22Rv1 (cell line): ENCODE results near the gene SLC10A7.

Source experiments
- CTCF ChIP-seq: fragments of 450-650 bp; IDR thresholded peaks from 2 replicates; pipeline ENCODE4 v1.5.1; 2017; ENCODE audit warnings: mild to moderate bottlenecking
- ZFX ChIP-seq: fragments of 450-650 bp; IDR thresholded peaks from 2 replicates; pipeline ENCODE4 v1.6.1; 2017; ENCODE audit warnings: antibody characterized with exemption, borderline replicate concordance

GRCh38 chr4:146257511-146257910, 264.2 kb downstream of the SLC10A7 start:
- no peak for TF ChIP-seq CTCF
- TF ChIP-seq ZFX = no peak
